ENCODE measurements around the gene TRAF7.
A peak's percentile ranks its signal among the peaks of the same experiment; 100 is the strongest.
"Not testable (repeated sequence)": the region's sequence is repeated elsewhere in the genome, so short reads cannot be mapped to it uniquely, and the experiment has no call there.

Gene TRAF7

GRCh38 chr16:2186064-2186463, 30.5 kb downstream of the TRAF7 start:
- DNase-seq: no peak

GRCh38 chr16:2186505-2186904, 30.9 kb downstream of the TRAF7 start:
- DNase-seq: no peak

GRCh38 chr16:2187212-2187611, 31.6 kb downstream of the TRAF7 start:
- no peak for DNase-seq

GRCh38 chr16:2188395-2188794, 32.8 kb downstream of the TRAF7 start:
- no peak for DNase-seq

- no peak for DNase-seq
Observed at GRCh38 chr16:2189252-2189893, 33.8 kb downstream of the TRAF7 start.

- DNase-seq: no peak
Observed at GRCh38 chr16:2190002-2190658, 34.5 kb downstream of the TRAF7 start.

- no peak for DNase-seq
Observed at GRCh38 chr16:2190659-2191445, 35.3 kb downstream of the TRAF7 start.

GRCh38 chr16:2191446-2191706, 35.8 kb downstream of the TRAF7 start:
- no peak for DNase-seq

- DNase-seq: no peak
Observed at GRCh38 chr16:2194166-2194834, 38.7 kb downstream of the TRAF7 start.

GRCh38 chr16:2194852-2195321, 39.3 kb downstream of the TRAF7 start:
- DNase-seq: peak; percentile 30

GRCh38 chr16:2195322-2196161, 40.0 kb downstream of the TRAF7 start:
- DNase-seq: no peak

GRCh38 chr16:2196162-2196980, 40.8 kb downstream of the TRAF7 start, which contains the start of gene CASKIN1:
CASKIN1 (minus strand) TSS chr16:2196605; CDS start chr16:2196432, 173 bp downstream.
- no peak for DNase-seq

- no peak for DNase-seq
Observed at GRCh38 chr16:2196981-2197511, 41.5 kb downstream of the TRAF7 start.

GRCh38 chr16:2197765-2198164, 42.2 kb downstream of the TRAF7 start:
- no peak for DNase-seq

- DNase-seq: no peak
Observed at GRCh38 chr16:2198283-2198682, 42.7 kb downstream of the TRAF7 start.

GRCh38 chr16:2199095-2199494, 43.5 kb downstream of the TRAF7 start:
- DNase-seq: no peak

GRCh38 chr16:2199621-2200139, 44.1 kb downstream of the TRAF7 start:
- no peak for DNase-seq

- DNase-seq: no peak
Observed at GRCh38 chr16:2200313-2200712, 44.7 kb downstream of the TRAF7 start.

- DNase-seq: not testable (repeated sequence)
Observed at GRCh38 chr16:2203119-2203688, 47.6 kb downstream of the TRAF7 start.

GRCh38 chr16:2204416-2205103, 49.0 kb downstream of the TRAF7 start:
- no peak for DNase-seq
